ENCODE results near the gene LRRC4C.

GRCh38 chr11:41334007-41334933, 125.2 kb downstream of the LRRC4C start:
- TF ChIP-seq MAX (CRISPR knock-in tag; IDR thresholded peaks at IDR 0.05) (no peak), FOXJ3 (CRISPR knock-in tag; IDR thresholded peaks at IDR 0.05; ENCODE audit: borderline replicate concordance) (no peak), FOXK1 (CRISPR knock-in tag; IDR thresholded peaks at IDR 0.05) (no peak), CTCF (IDR thresholded peaks at IDR 0.05) (no peak), ZNF263 (CRISPR knock-in tag; IDR thresholded peaks at IDR 0.05; ENCODE audit: low read depth) (no peak), CREB1 (CRISPR knock-in tag; IDR thresholded peaks at IDR 0.05) (no peak), TCF7 (CRISPR knock-in tag; IDR thresholded peaks at IDR 0.05; ENCODE audit: low read depth) (no peak), USF1 (CRISPR knock-in tag; IDR thresholded peaks at IDR 0.05) (no peak), ATF3 (CRISPR knock-in tag; conservative IDR thresholded peaks at IDR 0.05) (no peak), ZNF232 (CRISPR knock-in tag; IDR thresholded peaks at IDR 0.05) (no peak), ZBTB43 (CRISPR knock-in tag; IDR thresholded peaks at IDR 0.05) (no peak), E2F5 (CRISPR knock-in tag; IDR thresholded peaks at IDR 0.05) (no peak)
